Measurements from ENCODE around the gene FAM200B. TPM values are rescaled to one million over a fixed set of nuclear protein-coding genes. Genes with fewer than 3 reads are reported as not detected.

FAM200B gene
- total RNA-seq, 2 experiments from 2014 or later, result 18.5 to 22.1 TPM

GRCh38 chr4:15670576-15670975, 11.1 kb upstream of the FAM200B start:
- no peaks in the 10 kb centered on the region for H3K36me3 Mint-ChIP-seq (ENCODE audit: low read depth)
- ChIA-PET POLR2A (interaction anchor here (1.2 kb wide), 1 partner anchor 19 kb away, joined by 4 read pairs; no protein-coding TSS in a partner anchor), CTCF (interaction anchor here (1.0 to 1.1 kb wide), 2 partner anchors 9 to 11 kb away, joined by 3 to 4 read pairs; no protein-coding TSS in a partner anchor)
- H3K27ac Mint-ChIP-seq, result no peak overlapping the region
- Histone ChIP-seq H3K4me3 (ENCODE audit: low read length) (no peak overlapping the region), H3K27me3 (ENCODE audit: control insufficient read depth in 1 of 2, insufficient read depth in 2 of 2, low read length in 2 of 2) (no peaks in the 10 kb centered on the region), H3K9me3 (ENCODE audit: control insufficient read depth in 1 of 2, insufficient read depth in 1 of 2, low read length in 2 of 2) (no peaks in the 10 kb centered on the region), H3K27ac (ENCODE audit: low read depth in 1 of 2, low read length in 2 of 2) (no peak overlapping the region), H3K4me1 (ENCODE audit: insufficient read depth, low read length) (no peaks in the 10 kb centered on the region), H3K36me3 (ENCODE audit: insufficient read depth, low read length) (no peaks in the 10 kb centered on the region)
- H3K27me3 Mint-ChIP-seq, result no peaks in the 10 kb centered on the region
- H3K4me3 Mint-ChIP-seq, result no peak overlapping the region
- no peaks in the 10 kb centered on the region for H3K4me1 Mint-ChIP-seq (ENCODE audit: low read depth)
- TF ChIP-seq CTCF (IDR thresholded peaks at IDR 0.05), result no peak
- H3K9me3 Mint-ChIP-seq, result no peaks in the 10 kb centered on the region
- intact Hi-C loops (cut with DNase I, micrococcal nuclease), result no loop called here
- no peak for DNase-seq
- ATAC-seq (ENCODE audit: poor library complexity), result no peak

- Histone ChIP-seq H3K36me3 (ENCODE audit: insufficient read depth, low read length) (no peaks in the 10 kb centered on the region), H3K9me3 (ENCODE audit: control insufficient read depth in 1 of 2, insufficient read depth in 1 of 2, low read length in 2 of 2) (no peaks in the 10 kb centered on the region), H3K4me3 (ENCODE audit: low read length) (no peak overlapping the region), H3K27ac (ENCODE audit: low read depth in 1 of 2, low read length in 2 of 2) (no peak overlapping the region), H3K27me3 (ENCODE audit: control insufficient read depth in 1 of 2, insufficient read depth in 2 of 2, low read length in 2 of 2) (no peaks in the 10 kb centered on the region), H3K4me1 (ENCODE audit: insufficient read depth, low read length) (no peaks in the 10 kb centered on the region)
- Mint-ChIP-seq H3K4me1 (ENCODE audit: low read depth) (no peaks in the 10 kb centered on the region), H3K27ac (no peak overlapping the region), H3K27me3 (no peaks in the 10 kb centered on the region), H3K4me3 (no peak overlapping the region), H3K9me3 (no peaks in the 10 kb centered on the region), H3K36me3 (ENCODE audit: low read depth) (no peaks in the 10 kb centered on the region)
- ChIA-PET CTCF (no interaction called here), POLR2A (interaction anchor here (0.8 kb wide), 1 partner anchor 16 kb away, joined by 3 read pairs; no protein-coding TSS in a partner anchor)
- intact Hi-C loops (cut with DNase I, micrococcal nuclease), result no loop called here
- no peak for TF ChIP-seq CTCF (IDR thresholded peaks at IDR 0.05)
- ATAC-seq (ENCODE audit: poor library complexity) (no peak), DNase-seq (no peak)
These were observed 9.5 kb upstream of the FAM200B start for GRCh38 chr4:15672101-15672500.

GRCh38 chr4:15673337-15673736, 8.3 kb upstream of the FAM200B start:
- POLR2A ChIA-PET, result no interaction called here
- no peak overlapping the region for H3K27ac ChIP-seq (ENCODE audit: low read depth in 1 of 2, low read length in 2 of 2)
- intact Hi-C loops (cut with DNase I, micrococcal nuclease), result no loop called here
- no peak for TF ChIP-seq CTCF (IDR thresholded peaks at IDR 0.05)
- CTCF ChIA-PET, result no interaction called here
- no peak overlapping the region for H3K27ac Mint-ChIP-seq
- no peaks in the 10 kb centered on the region for H3K27me3 ChIP-seq (ENCODE audit: control insufficient read depth in 1 of 2, insufficient read depth in 2 of 2, low read length in 2 of 2)
- ATAC-seq (ENCODE audit: poor library complexity), result no peak
- H3K9me3 ChIP-seq (ENCODE audit: control insufficient read depth in 1 of 2, insufficient read depth in 1 of 2, low read length in 2 of 2), result no peaks in the 10 kb centered on the region
- no peaks in the 10 kb centered on the region for H3K27me3 Mint-ChIP-seq
- DNase-seq, result no peak
- no peaks in the 10 kb centered on the region for H3K4me1 ChIP-seq (ENCODE audit: insufficient read depth, low read length)
- H3K4me1 Mint-ChIP-seq (ENCODE audit: low read depth), result no peaks in the 10 kb centered on the region
- no peaks in the 10 kb centered on the region for H3K9me3 Mint-ChIP-seq
- no peak overlapping the region for H3K4me3 ChIP-seq (ENCODE audit: low read length)
- no peak overlapping the region for H3K4me3 Mint-ChIP-seq
- H3K36me3 Mint-ChIP-seq (ENCODE audit: low read depth), result no peaks in the 10 kb centered on the region
- H3K36me3 ChIP-seq (ENCODE audit: insufficient read depth, low read length), result no peaks in the 10 kb centered on the region
